C4-2B (cell line): ENCODE data around the gene LENG1.

ENCODE experiments used
- CTCF ChIP-seq: fragments of 450-650 bp; conservative IDR thresholded peaks from 2 replicates; pipeline ENCODE4 v1.5.1; 2017; ENCODE audit warnings: mild to moderate bottlenecking
- ZFX ChIP-seq: fragments of 450-650 bp; IDR thresholded peaks from 2 replicates; pipeline ENCODE4 v1.6.1; 2017

GRCh38 chr19:54147676-54148075, 11.8 kb downstream of the LENG1 start:
- TF ChIP-seq CTCF (no peak), ZFX (no peak)
